ENCODE measurements around the gene ASCL2.
"Not testable (repeated sequence)": the region's sequence is repeated elsewhere in the genome, so short reads cannot be mapped to it uniquely, and the experiment has no call there.

The ASCL2 gene

GRCh38 chr11:2259466-2259830 lies 10.9 kb downstream of the ASCL2 start:
- no peak for DNase-seq

DNA sequence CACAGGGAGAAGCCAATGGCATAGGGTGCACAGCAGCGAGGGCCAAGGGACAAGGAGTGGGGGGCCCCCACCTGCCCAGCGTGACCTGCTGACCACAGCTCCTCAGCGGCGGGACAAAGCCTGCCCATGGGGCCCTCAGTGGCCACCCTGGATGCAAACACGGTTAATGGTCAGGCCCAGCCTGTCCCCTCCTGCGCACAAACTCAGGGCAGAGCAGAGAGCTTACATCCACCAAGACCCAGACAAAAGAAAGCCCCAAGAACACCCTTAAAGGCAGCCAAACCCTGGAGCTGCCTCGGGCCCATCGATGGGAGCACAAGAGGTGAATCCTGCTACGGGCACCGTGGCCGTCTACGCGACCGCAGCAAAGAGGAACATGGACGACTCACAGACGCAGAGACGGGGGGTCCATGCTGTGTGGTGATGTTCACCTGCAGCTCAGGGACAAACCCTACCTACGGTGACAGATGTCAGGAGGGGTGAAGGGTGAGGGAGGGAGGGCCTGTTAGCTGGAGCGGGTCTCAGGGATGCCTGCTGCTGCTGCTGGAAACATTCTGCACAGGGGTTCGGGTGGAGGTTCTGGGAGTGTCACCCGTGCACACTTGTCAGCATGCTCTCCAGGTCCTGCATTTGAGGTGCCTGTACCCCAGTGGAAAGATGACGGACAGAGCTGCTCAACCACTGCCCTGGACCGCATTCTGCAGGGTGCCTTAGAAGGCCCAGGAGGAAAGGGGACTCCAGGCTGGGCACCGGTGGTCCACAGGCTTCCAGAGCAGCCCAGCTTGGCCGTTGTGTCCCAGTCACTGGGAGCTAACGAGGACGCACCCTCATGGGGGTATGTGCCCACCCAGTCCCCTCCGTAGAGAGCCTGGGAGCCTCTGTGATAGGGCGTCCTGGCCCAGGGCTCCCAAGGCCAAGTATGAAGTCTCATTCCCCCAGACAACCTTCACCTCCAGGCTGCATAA lies 11.6 kb downstream of the ASCL2 start:
- DNase-seq = no peak

DNA sequence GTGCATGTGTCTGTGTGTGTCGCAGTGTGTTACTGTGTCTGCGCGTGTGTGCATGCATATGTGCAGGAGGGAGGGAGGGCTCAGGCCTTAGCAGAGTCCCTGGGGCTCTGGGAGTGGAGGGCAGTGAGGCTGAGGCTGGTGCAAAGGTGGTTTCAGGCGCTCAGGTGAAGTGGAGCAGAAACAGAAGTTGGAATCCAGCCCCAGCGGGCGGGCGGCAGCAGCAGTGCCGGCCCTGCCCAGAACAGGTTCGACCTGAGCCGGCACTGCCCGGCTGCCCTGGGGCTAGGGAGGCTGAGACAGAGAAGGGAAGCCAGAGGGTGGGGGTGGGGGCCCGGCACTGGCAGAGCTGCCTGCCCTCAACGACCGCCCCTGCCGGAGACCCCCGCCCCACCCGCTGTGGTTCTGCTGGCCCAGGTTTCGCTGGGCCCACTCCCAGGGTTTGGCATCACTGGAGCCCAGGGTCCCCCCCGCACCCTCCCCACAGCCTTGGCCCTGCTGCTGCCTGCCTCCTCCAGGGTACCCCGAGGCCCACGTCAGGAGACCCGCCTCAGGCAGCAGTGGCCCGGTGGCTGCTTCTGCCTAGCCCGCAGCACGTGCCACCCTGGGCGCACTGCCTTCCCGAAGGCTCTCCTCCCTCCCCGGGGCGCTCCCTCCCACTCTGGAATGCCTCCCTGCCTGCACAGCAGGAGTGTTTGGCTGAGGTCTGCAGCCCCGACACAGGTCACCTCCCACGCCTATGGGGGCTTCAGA lies 13.3 kb downstream of the ASCL2 start:
- DNase-seq = no peak

DNA sequence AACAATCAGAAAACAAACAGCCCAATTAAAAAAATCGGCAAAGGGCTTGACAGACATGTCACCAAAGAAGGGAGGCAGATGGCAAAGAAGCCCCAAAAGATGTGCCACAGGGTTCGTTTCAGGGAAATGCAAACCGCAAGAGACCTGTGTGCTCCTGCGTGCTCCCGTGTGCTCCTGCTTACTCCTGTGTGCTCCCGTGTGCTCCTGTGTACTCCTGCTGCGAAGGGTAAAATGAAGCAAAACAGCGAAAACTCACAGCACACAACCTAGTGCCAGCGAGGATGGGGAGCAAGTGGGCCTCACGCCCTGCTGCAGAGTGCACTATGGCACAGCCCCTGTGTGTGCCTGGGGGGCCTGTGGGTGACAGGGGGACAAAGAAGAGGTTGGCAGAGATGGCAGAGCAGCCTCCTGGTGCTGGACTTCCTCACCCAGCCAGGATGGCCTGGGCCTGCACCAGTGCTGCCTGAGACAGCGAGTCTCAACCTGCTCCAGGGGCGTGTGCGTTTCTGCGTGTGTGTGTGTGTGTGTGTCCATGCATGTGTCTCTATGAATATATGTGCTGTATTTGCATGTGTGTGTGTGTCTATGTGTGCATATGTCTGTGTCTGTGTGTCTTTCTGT lies 14.0 kb downstream of the ASCL2 start:
- DNase-seq = no peak

DNA sequence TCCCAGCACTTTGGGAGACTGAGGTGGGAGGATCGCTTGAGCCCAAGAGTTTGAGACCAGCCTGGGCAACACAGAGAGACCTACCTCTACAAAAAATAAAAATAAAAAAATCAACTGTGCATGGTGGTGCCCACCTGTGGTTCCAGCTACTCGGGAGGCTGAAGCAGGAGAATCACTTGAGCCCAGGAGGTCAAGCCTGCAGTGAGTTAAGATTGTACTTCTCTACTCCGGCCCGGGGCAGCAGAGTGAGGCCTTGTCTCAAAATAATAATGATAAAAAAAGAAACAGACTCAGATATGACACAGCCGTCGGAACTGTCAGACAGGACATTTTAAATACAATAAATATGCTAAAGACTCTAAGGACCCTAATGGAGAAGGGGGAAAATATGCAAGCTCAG lies 18.4 kb downstream of the ASCL2 start:
- DNase-seq = no peak

- DNase-seq = no peak
Measured at GRCh38 chr11:2251138-2251537, 19.2 kb downstream of the ASCL2 start.

- no peak for DNase-seq
Measured at GRCh38 chr11:2250485-2250884, 19.9 kb downstream of the ASCL2 start.

- DNase-seq = no peak
Measured at GRCh38 chr11:2250041-2250440, 20.3 kb downstream of the ASCL2 start.

DNA sequence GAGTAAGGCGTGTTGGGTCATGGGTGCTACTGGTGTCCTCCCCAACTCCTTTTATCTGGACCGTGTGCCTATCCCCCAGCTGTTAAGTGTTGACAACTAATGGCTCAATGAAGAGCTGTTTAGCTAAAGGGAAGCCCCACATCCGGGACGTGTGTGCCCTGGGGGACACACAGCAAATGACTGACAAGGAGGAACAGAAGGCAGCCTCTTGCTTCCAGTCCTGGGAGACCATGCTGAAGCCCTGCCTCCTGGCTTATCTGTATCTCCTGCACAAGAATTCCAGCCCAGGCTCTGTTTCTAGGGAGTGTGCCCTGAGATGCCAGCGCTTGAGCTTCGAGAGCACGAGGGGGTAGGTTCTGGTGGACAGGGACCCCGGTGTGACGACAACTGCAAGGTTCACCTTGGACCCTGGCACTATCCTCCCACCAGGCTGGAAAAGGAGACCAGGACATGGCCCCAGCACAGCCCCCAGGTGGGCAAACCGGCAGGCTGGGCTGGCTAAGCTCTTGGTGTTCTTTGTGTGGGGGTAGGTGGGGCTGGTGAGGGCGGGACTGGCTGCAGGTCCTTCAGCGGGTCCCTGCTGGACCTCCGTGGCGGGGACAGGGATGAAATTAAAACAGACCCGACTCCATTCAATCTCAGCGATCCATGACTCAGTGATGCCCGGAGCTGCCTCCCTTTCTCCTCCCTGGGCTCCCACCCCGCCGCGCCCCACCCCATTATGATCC lies 21.0 kb downstream of the ASCL2 start:
- DNase-seq = no peak

- DNase-seq = no peak
Measured at GRCh38 chr11:2248762-2249161, 21.6 kb downstream of the ASCL2 start.

GRCh38 chr11:2248242-2248641 lies 22.1 kb downstream of the ASCL2 start:
- no peak for DNase-seq

GRCh38 chr11:2247496-2247895 lies 22.9 kb downstream of the ASCL2 start:
- DNase-seq = no peak

DNA sequence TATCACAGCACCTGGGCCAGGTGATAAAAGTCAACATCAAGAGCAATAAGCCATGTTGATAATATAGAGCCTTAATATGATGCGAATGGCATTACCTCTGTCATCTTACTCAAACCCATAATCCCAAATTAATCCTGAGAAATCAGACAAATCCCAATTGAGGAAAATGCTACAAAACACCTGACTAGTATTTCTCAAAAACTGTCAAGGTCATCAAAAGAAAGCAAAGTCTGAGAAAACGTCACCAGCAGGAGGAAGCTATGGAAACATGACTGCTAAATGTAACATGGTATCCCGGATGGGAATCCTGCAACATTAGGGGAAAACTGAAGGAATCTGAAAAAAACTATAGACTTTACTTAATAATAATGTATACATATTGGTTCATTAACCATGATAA lies 29.6 kb downstream of the ASCL2 start:
- DNase-seq = no peak

DNA sequence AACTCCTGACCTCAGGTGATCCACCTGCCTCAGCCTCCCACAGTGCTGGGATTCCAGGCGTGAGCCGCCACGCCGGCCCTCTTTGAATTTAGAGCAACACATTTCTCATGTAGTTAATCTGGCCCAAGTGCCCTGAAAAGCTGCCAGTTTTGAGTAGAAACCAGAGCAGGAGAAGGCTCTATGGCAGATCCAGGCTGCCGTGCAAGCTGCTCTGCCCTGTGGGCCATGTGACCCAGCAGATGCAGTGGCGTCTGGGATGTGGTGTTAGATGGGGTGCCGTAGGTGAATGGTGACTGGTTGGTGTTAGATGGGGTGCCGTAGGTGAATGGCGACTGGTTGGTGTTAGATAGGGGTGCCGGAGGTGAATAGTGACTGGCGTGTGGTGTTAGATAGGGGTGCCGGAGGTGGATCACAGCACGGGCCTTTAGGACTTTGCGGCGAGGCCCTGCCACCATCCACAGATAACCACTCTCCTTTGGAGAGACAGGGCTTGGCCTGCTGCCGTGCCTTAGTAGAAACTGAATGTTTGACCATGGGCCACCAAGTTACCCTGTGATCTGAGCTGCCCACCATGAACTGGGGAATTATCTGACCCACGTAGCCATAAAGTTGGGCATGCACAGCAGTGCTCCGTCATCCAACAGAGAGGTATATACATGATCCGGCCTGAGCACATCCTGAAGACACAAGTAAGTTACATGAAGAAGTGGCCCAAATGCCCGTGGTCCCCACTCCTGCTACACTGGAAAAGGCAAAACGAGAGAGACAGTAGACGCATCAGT lies 32.7 kb downstream of the ASCL2 start:
- DNase-seq = no peak

GRCh38 chr11:2236381-2237134 lies 33.8 kb downstream of the ASCL2 start:
- not testable (repeated sequence) for DNase-seq

- DNase-seq = no peak
Measured at GRCh38 chr11:2235588-2236326, 34.6 kb downstream of the ASCL2 start.

DNA sequence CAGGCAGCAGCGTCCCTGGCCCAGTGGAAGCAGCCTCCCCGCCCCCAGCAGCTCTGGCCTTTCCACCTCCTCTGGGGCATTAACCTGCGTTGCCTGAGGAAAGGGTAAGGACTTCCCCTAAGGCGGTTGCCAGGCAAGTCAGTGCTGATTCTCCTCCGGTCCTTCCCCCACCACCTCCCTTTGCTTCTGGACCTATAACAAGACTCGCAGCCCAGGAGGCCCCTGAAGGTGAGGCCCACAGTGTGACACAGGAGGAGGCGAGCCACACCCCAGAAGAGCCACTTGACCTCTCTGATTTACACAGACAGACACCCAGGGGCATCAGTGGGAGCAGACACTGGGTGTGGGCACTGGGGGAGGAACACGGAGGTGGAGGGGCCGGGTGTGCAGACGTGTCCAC lies 35.4 kb downstream of the ASCL2 start:
- no peak for DNase-seq

DNA sequence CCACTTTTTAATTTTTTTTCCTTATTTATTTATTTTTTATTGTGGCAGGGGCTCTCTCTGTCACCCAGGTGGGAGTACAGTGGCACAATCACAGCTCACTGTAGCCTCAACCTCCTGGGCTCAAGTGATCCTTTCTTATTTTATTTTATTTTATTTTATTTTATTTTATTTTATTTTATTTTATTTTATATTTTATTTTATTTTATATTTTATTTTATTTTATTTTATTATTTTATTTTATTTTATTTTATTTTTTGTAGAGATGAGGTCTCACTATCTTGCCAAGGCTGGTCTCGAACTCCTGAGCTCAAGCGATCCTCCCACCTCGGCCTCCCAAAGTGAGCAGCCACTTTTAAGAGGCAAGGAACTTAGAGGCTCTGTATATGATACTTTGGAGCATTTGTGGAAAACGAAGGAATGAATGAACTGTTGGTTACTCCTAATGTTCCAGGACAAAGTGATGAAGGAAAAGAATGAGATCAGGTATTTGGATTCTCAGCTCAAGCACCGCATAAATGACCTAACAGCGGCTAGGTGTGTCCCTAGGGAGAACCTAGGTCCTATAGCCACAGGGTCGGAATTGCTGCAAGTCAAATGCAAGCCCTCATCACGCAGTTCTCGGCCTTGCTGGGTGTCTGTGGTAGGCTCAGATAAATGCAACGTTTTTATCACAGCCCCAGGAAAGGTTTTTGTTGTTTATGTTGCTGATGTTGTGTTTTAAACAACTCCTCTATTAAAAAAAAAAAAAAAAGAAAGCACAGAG lies 36.5 kb downstream of the ASCL2 start:
- DNase-seq = no peak

DNA sequence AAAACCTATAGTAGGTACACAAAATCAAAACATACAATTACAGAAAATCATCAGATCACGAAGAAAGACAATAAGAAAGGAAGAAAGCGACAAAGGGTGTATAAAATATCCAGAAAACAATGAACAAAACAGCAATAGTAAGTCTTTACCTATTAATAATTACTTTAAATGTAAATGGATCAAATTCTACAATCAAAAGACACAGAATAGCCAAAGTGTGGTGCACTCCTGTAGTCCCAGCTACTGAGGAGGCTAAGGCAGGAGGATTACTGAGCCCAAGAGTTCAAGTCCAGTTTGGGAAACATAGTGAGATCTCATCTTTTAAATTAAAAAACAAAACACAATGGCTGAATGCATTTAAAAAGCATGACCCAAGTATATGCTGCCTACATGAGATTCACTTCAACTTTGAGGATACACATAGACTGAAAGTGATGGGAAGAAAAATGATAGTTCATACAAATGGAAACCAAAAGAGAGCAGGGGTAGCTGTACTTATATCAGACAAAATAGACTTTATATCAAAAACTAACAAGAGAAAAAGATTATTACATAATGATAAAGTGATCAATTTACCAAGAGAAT lies 40.6 kb downstream of the ASCL2 start:
- no peak for DNase-seq
